Left cardiac atrium (tissue), 4 donors: ENCODE data around the gene MAGEA9. TPM values are rescaled to one million over a fixed set of nuclear protein-coding genes. Genes with fewer than 3 reads are reported as not detected.
"Not testable (repeated sequence)": the region's sequence is repeated elsewhere in the genome, so short reads cannot be mapped to it uniquely, and the experiment has no call there.

Experiments used
- ATAC-seq, 2 donors: fragments of 200-7000 bp; cut with Tn5 transposase; one replicate each; pipeline ENCODE4 v1.9.1; 2020; ENCODE audit warnings: mild to moderate bottlenecking in 2 of 2, moderate library complexity in 2 of 2
- DNase-seq: peaks from one replicate; pipeline ENCODE4 v3.0.0-alpha.2; 2020
- intact Hi-C, 2 donors: fragments of 100-400 bp; cut with DNase I; formaldehyde crosslinking; loops; one replicate each; pipeline versions ENCODE4 v1.14.1 to v1.15.1; 2022 to 2023
- long read RNA-seq: library from polyadenylated mRNA; unstranded; transcript quantifications from one replicate; pipeline ENCODE4 v2.0.0, GENCODE V29; 2021
- total RNA-seq, 2 donors: library from RNA; stranded (reverse); fragmentation: NEBNext Ultra II Directional; extraction: Animal tissue kit (Norgen Biotek cat#: 25700); gene quantifications; one replicate each; pipeline ENCODE4 v1.2.1, GENCODE V29; 2021
- donor health status: DM: no; HTN: yes; CAD: no.
- donor health status: DM: no; HTN: yes; CAD: no; lungs with severe emphysema.
- donor health status: DM: yes; HTN: yes; CAD: no.
- donor health status: Dilated cardiomyopathy.

MAGEA9 gene
- not detected for total RNA-seq
- long read RNA-seq: 0 reads

- ATAC-seq, intact Hi-C loops: not testable (repeated sequence)
Measured at GRCh38 chrX:149781727-149782126, at the start of gene MAGEA9. TSS of gene MAGEA9 (plus strand) at chrX:149781930. CDS start at chrX:149786211, 4,281 bp downstream.

GRCh38 chrX:149742269-149742668 is 39.5 kb upstream of the MAGEA9 start:
- intact Hi-C loops, ATAC-seq, DNase-seq: not testable (repeated sequence)

More at GRCh38 chrX:149781727-149782126, at the start of gene MAGEA9:
- not testable (repeated sequence) for DNase-seq

- intact Hi-C loops, DNase-seq: not testable (repeated sequence)
- peak in 1 of 2 donors; percentile 59 for ATAC-seq
Measured at GRCh38 chrX:149746390-149747007, 35.2 kb upstream of the MAGEA9 start.

- ATAC-seq (no peak), DNase-seq (no peak)
- intact Hi-C loops: no loop called here
Measured at GRCh38 chrX:149757206-149758067, 24.3 kb upstream of the MAGEA9 start.

- intact Hi-C loops: no loop called here
- no peak for DNase-seq
- no peak for ATAC-seq
Measured at GRCh38 chrX:149758068-149758714, 23.5 kb upstream of the MAGEA9 start.

DNA sequence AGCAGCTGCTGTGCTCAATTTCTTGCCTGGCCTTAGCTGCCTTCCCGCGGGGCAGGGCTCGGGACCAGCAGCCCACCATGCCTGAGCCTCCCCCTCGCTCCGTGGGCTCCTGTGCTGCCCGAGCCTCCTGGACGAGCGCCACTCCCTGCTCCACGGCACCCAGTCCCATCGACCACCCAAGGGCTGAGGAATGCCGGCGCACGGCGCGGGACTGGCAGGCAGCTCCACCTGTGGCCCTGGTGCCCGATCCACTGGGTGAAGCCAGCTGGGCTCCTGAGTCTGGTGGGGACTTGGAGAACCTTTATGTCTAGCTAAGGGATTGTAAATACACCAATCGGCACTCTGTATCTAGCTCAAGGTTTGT is 23.0 kb upstream of the MAGEA9 start:
- DNase-seq, intact Hi-C loops, ATAC-seq: not testable (repeated sequence)

DNA sequence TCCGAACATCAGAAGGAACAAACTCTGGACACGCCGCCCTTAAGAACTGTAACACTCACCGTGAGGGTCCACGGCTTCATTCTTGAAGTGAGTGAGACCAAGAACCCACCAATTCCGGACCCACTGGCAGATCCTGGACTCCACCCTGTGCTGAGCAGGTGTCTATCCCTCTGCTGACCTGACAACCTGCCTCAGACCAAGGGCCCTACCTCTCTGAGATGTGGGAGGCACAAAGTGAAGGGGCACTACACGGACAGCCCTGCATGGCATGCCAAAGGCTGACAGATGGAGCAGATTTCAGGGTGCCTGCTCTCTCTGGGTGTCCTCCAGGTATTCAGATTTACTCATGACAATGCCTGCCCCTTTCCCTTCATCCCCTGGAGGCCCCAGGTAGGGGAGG is 21.9 kb upstream of the MAGEA9 start:
- DNase-seq (no peak), ATAC-seq (no peak)
- intact Hi-C loops: no loop called here

GRCh38 chrX:149760965-149761364 is 20.8 kb upstream of the MAGEA9 start:
- DNase-seq (no peak), ATAC-seq (no peak)
- intact Hi-C loops: no loop called here

- DNase-seq, ATAC-seq, intact Hi-C loops: not testable (repeated sequence)
Measured at GRCh38 chrX:149761858-149762674, 19.7 kb upstream of the MAGEA9 start.

DNA sequence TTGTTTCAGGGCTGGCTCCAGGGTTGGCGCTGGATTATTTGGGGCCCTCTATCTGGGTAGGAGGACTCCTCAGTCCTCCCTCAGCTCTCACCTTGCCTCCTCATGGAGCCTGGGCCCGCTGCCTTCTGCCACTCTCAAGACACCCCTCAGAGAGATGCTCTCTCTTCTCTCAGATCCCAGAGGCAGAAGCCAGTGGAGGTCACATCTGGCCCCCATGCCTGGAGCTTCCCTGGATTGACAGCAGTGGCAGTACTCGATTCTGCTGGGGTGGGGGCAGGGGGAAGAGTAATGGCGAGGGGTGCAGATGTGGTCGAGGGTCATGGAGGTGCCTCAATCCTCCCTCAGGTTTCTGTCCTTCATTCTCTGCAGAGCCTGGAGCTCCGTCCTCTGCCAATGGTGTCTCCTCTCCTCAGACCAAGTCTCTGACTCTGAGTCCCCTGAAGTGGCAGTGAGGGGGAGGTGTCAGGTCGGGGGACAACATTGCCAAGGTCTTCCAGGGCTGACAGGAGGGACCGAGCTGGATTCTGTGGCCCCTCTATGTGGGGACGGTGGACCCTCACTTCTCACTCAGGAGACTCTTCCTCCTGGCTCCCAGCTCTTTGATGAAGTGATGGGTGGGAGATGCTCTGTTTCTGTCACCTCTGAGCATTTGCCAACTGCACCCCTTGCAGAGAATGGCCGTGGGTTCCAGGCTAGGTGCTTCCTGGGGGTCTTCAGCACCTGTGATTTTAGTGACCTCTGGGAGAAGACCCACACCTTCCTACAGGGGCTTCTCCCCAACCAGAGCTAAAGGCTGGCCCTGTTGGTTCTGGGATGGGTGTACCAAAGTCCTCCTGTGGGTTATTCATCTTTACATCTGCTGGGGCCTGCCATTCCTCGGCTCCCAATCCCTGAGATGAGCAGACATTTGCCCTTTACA is 18.8 kb upstream of the MAGEA9 start:
- intact Hi-C loops: no loop called here
- no peak for DNase-seq
- ATAC-seq: no peak

DNA sequence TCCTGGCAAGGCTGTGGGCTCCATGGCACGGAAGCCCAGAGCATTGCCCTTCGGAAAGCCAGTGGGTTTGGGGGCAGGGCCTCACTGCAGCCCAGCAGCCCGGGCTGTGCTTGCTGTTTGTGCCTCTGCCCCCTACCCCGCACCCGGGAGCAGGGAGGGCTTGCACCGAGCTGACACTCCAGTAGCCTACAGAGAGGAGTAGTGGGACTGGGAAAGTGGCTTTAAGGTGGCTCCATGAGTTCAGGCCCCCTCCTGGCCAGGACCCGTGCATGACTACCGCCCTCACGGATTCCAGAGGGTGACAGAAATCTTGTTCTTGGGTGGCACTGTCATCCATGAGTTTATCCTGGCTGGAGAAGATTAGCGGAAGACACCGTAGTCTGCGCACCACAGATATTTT is 11.4 kb upstream of the MAGEA9 start:
- ATAC-seq, DNase-seq, intact Hi-C loops: not testable (repeated sequence)

DNA sequence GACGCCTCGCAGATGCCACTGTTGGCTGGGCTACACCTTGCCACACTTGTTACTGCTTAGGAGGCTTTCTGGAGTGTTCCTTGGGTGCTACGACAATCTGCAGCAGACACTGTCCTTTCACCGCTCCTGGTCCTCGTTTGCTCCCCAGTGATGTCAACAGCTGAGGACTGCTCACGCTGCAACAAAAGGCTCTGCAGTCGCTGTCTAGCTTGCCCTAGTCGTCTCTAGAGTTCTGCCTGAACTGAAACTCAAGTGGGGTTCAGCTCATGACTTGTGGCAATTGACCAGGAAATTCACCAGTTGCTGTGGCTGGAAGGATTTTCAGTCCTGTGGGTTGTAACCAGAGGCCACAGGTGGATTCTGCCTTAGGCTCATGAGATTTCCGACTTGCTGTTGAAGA is 8.7 kb upstream of the MAGEA9 start:
- intact Hi-C loops, ATAC-seq, DNase-seq: not testable (repeated sequence)

DNA sequence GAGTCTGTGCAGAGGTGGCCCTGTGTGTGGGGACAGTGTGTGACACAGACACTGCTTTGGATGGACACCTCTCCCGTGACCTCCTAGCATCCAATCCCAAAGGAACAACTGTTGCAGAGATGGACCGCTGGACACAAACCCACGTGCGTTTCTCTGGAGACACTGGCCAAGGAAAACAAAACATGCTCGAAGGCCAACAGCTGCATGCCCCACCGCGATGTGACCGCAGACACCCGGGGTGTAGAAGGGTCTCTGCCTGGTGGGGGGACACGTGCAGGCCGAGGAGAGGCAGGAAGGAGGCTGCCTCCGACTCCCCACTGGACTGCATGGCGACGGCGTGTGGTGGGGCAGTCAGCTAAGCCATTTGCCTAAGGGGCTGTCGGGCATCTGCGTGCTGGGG is 8.0 kb upstream of the MAGEA9 start, which contains the start of gene HSFX1:
Gene HSFX1 (plus strand): TSS at position 301 of the 400 bp plus-strand sequence. CDS start 614 bp downstream, outside the sequence.
- intact Hi-C loops, DNase-seq, ATAC-seq: not testable (repeated sequence)

- intact Hi-C loops, DNase-seq, ATAC-seq: not testable (repeated sequence)
Measured at GRCh38 chrX:149777999-149778398, 3.7 kb upstream of the MAGEA9 start.

DNA sequence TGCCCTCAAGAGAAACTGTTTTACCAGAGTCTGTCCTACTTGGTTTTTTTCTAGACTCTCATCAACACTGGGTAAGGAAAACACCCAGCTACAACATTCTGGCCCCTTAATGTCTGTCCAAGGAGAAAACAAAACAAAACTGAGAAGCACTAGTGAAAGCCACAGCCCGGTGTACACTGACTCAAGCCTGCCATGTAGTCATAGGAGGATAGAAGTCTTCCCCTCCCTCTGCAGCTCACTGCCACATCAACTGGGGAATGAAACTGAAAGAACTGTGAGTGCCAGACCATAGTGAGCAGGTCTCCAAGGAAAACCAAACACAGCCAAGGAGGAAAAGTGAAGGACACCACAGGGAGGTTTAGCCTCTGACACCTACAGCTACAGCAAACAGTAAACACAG is 13.8 kb downstream of the MAGEA9 start:
- intact Hi-C loops, ATAC-seq, DNase-seq: not testable (repeated sequence)

DNA sequence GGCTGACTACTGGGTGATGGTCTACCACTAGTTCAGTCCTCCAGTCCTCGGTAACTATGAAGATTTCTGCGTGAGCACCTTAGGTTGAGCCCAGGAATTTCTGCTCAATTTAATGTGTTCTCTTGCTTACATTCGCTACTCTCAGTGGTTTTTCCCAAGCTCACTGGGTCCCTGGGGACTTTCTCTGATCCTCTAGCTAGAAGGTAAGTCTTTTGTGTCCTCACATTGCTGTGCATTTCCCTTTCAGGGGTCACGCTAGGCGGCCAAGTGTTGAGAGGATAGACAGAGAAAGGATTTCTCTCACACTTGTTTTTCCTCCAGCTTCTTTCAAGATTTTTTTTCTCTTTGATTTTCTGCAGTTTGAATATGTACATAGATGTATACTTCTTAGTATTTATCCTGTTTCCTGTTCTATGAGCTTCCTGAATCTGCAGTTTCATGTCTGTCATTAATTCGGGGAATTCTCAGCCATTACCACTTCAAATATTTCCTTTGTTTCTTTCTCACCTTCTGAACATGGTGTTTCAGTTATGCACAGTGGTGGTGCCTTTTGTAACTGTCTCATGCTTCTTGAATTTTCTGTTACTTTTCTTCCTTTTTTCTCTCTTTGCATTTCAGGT is 17.5 kb downstream of the MAGEA9 start:
- ATAC-seq (no peak), DNase-seq (no peak)
- intact Hi-C loops: no loop called here

GRCh38 chrX:149799938-149800337 is 18.2 kb downstream of the MAGEA9 start:
- ATAC-seq: no peak
- intact Hi-C loops: no loop called here
- DNase-seq: no peak
